Esophagus (tissue), 2 donors: ENCODE measurements around the gene PLEKHO2. TPM values are rescaled to one million over a fixed set of nuclear protein-coding genes. Genes with fewer than 3 reads are reported as not detected.

ENCODE experiments used
- H3K27ac ChIP-seq, 2 donors: one replicate each; pipeline ENCODE4 v1.5.1; 2013; ENCODE audit warnings: low read depth in 2 of 2, mild to moderate bottlenecking in 2 of 2, inconsistent platforms in 1 of 2, low read length in 1 of 2, moderate library complexity in 1 of 2
- H3K27me3 ChIP-seq, 2 donors: one replicate each; pipeline ENCODE4 v1.6.1; 2013; ENCODE audit warnings: low read length in 2 of 2, control low read depth in 1 of 2, mild to moderate bottlenecking in 1 of 2; ENCODE audit not compliant: insufficient read depth in 2 of 2, control insufficient read depth in 1 of 2
- H3K36me3 ChIP-seq, 2 donors: one replicate each; pipeline ENCODE4 v1.6.1; 2013; ENCODE audit warnings: low read length in 1 of 2; ENCODE audit not compliant: control insufficient read depth in 2 of 2, insufficient read depth in 2 of 2
- H3K4me1 ChIP-seq, 2 donors: one replicate each; pipeline ENCODE4 v1.6.1; 2013; ENCODE audit warnings: low read length in 1 of 2; ENCODE audit not compliant: control insufficient read depth in 2 of 2, insufficient read depth in 2 of 2
- H3K4me3 ChIP-seq, 2 donors: one replicate each; pipeline ENCODE4 v1.5.1; 2013; ENCODE audit warnings: low read length in 2 of 2, mild to moderate bottlenecking in 2 of 2, low read depth in 1 of 2, moderate library complexity in 1 of 2
- H3K9me3 ChIP-seq, 2 donors: one replicate each; pipeline ENCODE4 v1.6.1; 2013; ENCODE audit warnings: mild to moderate bottlenecking in 2 of 2, low read depth in 1 of 2, low read length in 1 of 2, moderate library complexity in 1 of 2; ENCODE audit not compliant: control insufficient read depth in 2 of 2, insufficient read depth in 1 of 2
- WGBS, 2 donors: extraction: QIAGEN DNeasy Blood & Tissue Kit; methylation state at CpG; one replicate each; pipeline ENCODE4 v1.1.7; 2013; 5-methylcytosine and 5-hydroxymethylcytosine counted together
- polyA plus RNA-seq, 2 donors: library from polyadenylated mRNA; stranded (reverse); fragments of 200-250 nt; gene quantifications; one replicate each; pipeline ENCODE4 v1.2.3, GENCODE V29; 2013
- donor health status: healthy with polysubstance abuse.
- donor health status: Bipolar disorder and iron deficiency.

PLEKHO2 gene
- polyA plus RNA-seq, 2 donors, result 4.8 to 6.6 TPM

DNA sequence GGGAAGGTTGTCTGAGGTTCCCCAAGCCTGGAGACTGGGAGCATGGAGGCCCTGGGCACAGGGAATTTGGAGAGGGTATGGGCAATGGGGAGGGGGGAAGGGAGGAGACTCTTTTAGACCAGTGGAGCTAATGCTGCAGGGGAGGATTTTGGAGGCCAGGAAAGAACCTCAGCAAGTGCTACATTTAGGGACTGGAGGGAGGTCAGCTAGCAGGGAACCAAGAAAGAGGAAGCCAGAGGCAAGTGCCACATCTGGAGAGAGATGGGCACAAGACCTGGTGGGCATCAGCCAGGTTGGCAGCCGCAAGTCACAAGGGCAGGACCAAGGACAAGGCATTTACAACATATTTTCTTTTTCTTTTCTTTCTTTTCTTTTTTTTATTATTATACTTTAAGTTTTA is 20.7 kb downstream of the PLEKHO2 start:
- no peak overlapping the region for H3K4me3 ChIP-seq
- H3K9me3 ChIP-seq, result no peaks in the 10 kb centered on the region
- no peak overlapping the region for H3K27ac ChIP-seq
- no peaks in the 10 kb centered on the region for H3K27me3 ChIP-seq
- peaks cover 10 to 28% of the 10 kb centered on the region in 2 donors for H3K36me3 ChIP-seq
- 100% methylated on average over 1 of the region's 1 CpG for WGBS, 2 donors
- H3K4me1 ChIP-seq, result peaks cover 3 to 5% of the 10 kb centered on the region in 2 donors

DNA sequence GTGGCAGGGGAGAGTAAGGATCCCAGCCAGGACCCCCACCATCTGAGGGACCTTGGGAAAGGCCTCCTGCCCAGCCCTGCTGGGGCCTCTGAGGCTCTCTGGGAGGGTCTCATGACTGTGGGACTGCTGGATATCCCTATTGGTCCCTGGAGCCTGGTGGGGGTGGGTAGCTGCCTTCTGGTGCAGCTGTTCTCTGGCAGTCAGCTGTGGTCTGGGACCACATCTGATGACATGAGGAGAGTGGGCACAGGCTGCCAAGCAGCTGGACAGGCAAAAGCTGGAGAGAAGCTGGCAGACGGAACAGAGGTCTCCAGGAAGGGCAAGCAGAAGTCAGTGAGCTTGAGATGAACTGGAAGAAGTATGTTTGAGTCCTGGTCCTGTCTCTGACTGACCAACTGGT is 22.4 kb downstream of the PLEKHO2 start:
- Histone ChIP-seq H3K36me3 (peaks cover 10 to 28% of the 10 kb centered on the region in 2 donors), H3K4me1 (peaks cover 0 to 3% of the 10 kb centered on the region in 2 donors), H3K4me3 (no peak overlapping the region), H3K9me3 (no peaks in the 10 kb centered on the region), H3K27me3 (no peaks in the 10 kb centered on the region), H3K27ac (no peak overlapping the region)
- WGBS, 2 donors, result 80 to 81% methylated on average over 1 of the region's 1 CpG

DNA sequence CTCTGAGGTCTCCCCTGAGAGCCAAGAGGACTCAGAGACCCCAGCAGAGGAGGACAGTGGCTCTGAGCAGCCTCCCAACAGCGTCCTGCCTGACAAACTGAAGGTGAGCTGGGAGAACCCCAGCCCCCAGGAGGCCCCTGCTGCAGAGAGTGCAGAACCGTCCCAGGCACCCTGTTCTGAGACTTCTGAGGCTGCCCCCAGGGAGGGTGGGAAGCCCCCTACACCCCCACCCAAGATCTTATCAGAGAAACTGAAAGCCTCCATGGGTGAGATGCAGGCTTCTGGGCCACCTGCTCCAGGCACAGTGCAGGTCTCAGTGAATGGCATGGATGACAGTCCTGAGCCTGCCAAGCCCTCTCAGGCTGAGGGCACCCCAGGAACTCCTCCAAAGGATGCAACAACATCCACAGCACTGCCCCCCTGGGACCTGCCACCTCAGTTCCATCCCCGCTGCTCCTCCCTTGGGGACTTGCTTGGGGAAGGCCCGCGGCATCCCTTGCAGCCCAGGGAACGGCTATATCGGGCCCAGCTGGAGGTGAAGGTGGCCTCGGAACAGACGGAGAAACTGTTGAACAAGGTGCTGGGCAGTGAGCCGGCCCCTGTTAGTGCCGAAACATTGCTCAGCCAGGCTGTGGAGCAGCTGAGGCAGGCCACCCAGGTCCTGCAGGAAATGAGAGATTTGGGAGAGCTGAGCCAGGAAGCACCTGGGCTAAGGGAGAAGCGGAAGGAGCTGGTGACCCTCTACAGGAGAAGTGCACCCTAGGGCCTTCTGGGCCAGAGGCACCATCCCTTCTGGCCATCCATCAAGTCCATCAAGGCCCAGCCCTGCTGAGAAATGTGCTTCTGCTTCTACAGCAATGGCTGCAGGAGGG is 23.6 kb downstream of the PLEKHO2 start:
- H3K27me3 ChIP-seq, result no peaks in the 10 kb centered on the region
- H3K36me3 ChIP-seq, result peaks cover 10 to 25% of the 10 kb centered on the region in 2 donors
- H3K4me1 ChIP-seq, result peaks cover 0 to 3% of the 10 kb centered on the region in 2 donors

DNA sequence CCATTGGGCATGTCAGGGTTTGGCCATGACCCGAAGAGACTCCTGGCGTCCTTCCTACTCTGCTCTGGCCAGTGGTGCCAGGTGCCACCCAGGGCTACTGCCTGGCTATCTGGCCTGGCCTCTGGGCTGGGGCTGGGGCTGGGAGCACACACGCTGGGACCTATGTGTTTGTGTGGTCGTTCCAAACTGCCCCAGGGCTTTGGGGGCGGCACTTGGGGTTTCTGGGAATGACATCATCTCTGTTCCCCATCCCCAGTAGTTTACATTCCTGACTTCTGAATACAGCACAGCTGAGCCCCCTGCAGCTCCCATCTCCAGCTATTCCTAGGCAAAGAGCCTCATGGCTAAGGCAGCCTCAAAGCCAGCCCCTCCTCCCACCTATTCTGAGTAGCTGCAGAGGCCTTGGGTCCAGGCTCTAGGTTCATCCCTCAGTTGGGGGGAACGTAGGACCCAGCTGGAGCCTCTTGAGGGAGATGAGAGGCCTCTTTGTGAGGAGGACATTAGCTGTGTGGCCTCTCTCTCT is 24.3 kb downstream of the PLEKHO2 start:
- Histone ChIP-seq H3K4me3 (no peak overlapping the region), H3K27me3 (no peaks in the 10 kb centered on the region), H3K27ac (peak overlapping the region; percentile 13 to 34), H3K36me3 (peaks cover 10 to 25% of the 10 kb centered on the region in 2 donors), H3K9me3 (no peaks in the 10 kb centered on the region), H3K4me1 (peaks cover 0 to 3% of the 10 kb centered on the region in 2 donors)
- WGBS, 2 donors, result 51 to 72% methylated on average over 5 to 6 of the region's 6 CpGs

More for the DNA sequence above, 23.6 kb downstream of the PLEKHO2 start:
- H3K27ac ChIP-seq, result peak overlapping the region in 1 of 2 donors; percentile 34
- H3K4me3 ChIP-seq, result no peak overlapping the region
- 80 to 88% methylated on average over 12 of the region's 12 CpGs for WGBS, 2 donors
- H3K9me3 ChIP-seq, result no peaks in the 10 kb centered on the region

DNA sequence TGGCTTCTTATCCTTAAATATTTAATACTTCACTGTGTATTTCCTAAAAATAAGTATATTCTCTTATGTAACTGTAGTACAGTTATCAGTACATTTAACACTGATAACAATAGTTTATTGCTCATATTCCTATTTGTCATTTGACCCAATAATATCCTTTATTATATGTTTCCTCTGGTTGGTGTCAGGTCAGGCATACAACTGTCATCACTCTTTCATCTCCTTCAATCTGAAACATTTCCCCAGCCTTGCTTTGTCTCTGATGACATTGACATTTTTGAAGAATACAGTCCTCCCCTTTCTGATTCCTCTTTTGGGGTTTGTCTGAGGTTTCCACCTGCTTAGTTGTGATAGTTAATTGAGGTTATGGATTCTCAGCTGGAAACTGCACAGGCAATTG is 27.8 kb downstream of the PLEKHO2 start:
- no peak overlapping the region for H3K4me3 ChIP-seq
- H3K27me3 ChIP-seq, result no peaks in the 10 kb centered on the region
- H3K27ac ChIP-seq, result no peak overlapping the region
- no peaks in the 10 kb centered on the region for H3K9me3 ChIP-seq
- no peaks in the 10 kb centered on the region for H3K4me1 ChIP-seq
- H3K36me3 ChIP-seq, result peaks cover 3 to 12% of the 10 kb centered on the region in 2 donors

DNA sequence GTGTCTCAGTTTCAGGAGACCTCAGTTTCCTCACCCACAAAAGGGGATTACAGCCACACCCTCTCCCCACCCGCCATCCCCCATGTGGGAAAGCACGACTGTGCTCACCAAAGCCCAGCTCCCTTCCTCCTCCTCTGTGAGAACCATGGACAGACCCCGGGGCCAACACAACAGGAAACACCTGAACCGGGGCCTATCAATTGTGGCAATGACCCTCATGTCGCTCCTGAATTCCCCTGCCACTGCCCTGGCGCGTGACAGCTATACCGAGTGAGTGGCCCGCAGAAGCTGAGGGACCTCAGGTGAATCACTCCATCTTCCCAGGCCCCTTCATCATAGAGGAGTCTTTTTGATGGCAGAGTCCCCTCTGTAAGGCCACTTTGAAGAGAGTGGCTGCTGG is 28.6 kb downstream of the PLEKHO2 start:
- H3K27me3 ChIP-seq, result no peaks in the 10 kb centered on the region
- WGBS, 2 donors, result 74 to 78% methylated on average over 9 of the region's 9 CpGs
- H3K4me1 ChIP-seq, result no peaks in the 10 kb centered on the region
- H3K9me3 ChIP-seq, result no peaks in the 10 kb centered on the region
- peaks cover 0 to 6% of the 10 kb centered on the region in 2 donors for H3K36me3 ChIP-seq
- H3K27ac ChIP-seq, result peak overlapping the region in 1 of 2 donors; percentile 3
- H3K4me3 ChIP-seq, result no peak overlapping the region

DNA sequence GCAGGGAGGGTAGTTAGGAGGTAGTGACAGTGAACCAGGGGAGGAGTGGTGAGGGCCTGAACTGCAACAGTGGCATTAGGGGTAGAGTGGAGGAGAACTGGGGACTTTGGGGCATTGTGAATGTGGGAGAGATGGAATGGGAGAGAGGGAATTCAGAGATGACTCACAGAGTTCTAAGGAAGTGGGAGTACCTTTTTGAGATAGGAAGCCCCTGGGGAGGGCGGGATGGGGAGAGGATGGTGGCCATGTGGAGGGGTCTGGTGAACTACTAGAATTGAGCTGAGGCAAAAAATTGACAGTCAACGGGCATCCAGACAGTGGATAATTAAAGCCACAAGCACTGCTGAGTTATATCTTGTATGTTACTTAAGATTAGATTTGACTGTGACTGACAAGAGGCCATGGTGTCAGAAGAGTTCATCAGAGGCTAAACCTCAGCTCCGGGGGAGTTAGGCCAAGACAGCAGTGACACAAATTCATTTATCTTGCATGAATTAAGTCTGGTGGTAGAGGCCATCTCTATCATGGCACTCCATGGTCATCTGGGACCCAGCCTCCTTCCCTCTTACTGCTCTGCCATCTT is 34.0 kb downstream of the PLEKHO2 start:
- Histone ChIP-seq H3K4me3 (no peak overlapping the region), H3K4me1 (peaks cover 0 to 5% of the 10 kb centered on the region in 2 donors), H3K27me3 (no peaks in the 10 kb centered on the region), H3K36me3 (no peaks in the 10 kb centered on the region), H3K27ac (no peak overlapping the region), H3K9me3 (no peaks in the 10 kb centered on the region)
- WGBS, 2 donors, result 80 to 82% methylated on average over 3 of the region's 3 CpGs

DNA sequence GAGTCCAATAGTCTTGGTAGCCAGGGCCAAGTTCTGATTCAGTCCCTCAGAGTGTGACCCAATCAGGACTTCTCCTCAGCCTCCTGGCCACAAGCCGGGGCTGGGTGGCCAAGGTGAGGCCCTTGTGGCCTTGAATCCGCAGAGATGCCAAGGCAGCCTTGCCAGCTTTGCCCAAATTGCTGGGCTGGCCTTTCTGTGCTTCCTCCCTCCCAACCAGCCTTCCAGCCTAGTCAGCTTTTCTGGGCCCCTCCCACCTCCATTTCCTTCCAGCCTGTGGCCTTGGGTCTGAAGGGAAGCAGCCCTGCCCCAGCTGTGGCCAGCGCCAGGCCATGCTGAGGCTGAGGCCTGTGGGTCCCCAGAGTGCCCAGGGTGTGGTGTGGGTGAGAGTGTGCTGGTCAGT is 35.7 kb downstream of the PLEKHO2 start:
- 36 to 41% methylated on average over 3 of the region's 3 CpGs for WGBS, 2 donors
- H3K4me1 ChIP-seq, result peaks cover 3 to 8% of the 10 kb centered on the region in 2 donors
- H3K9me3 ChIP-seq, result no peaks in the 10 kb centered on the region
- no peaks in the 10 kb centered on the region for H3K27me3 ChIP-seq
- peak overlapping the region; percentile 23 to 51 for H3K27ac ChIP-seq
- no peak overlapping the region for H3K4me3 ChIP-seq
- no peaks in the 10 kb centered on the region for H3K36me3 ChIP-seq

DNA sequence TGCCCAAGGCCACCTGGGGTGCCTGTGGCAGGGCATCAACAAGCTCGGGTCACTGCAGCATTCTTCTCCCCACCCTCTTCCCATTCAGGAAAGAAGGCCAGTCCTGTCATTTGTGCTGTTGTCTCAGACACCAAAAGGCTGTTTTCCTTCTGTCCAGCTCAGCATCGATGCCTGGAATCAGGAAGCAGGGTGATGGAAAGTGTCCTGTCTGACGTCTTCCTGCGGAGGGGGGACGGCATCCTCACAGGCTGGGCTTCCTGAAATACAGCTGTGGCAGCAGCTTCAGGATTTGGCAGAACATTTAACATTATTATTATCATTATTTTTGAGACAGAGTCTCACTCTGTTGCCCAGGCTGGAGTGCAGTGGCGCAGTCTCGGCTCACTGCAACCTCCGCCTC is 37.0 kb downstream of the PLEKHO2 start:
- 72 to 74% methylated on average over 8 of the region's 8 CpGs for WGBS, 2 donors
- H3K36me3 ChIP-seq, result no peaks in the 10 kb centered on the region
- H3K4me3 ChIP-seq, result no peak overlapping the region
- H3K4me1 ChIP-seq, result peaks cover 5 to 8% of the 10 kb centered on the region in 2 donors
- H3K9me3 ChIP-seq, result no peaks in the 10 kb centered on the region
- H3K27me3 ChIP-seq, result no peaks in the 10 kb centered on the region
- peak overlapping the region in 1 of 2 donors; percentile 24 for H3K27ac ChIP-seq
